Stimulated activated CD4-positive, alpha-beta T cell treated with anti-CD3 and anti-CD28 coated beads, Interleukin-15, amount 100 ng/mL, for 24 hours (primary cell): Measurements from ENCODE around the gene OR2Y1.
"Not testable (repeated sequence)": the region's sequence is repeated elsewhere in the genome, so short reads cannot be mapped to it uniquely, and the experiment has no call there.

Source experiments
- DNase-seq: peaks from one replicate; pipeline ENCODE4 v3.0.0-alpha.2; 2020

OR2Y1 gene

GRCh38 chr5:180736536-180736935 lies 3.3 kb downstream of the OR2Y1 start:
- DNase-seq: no peak

DNA sequence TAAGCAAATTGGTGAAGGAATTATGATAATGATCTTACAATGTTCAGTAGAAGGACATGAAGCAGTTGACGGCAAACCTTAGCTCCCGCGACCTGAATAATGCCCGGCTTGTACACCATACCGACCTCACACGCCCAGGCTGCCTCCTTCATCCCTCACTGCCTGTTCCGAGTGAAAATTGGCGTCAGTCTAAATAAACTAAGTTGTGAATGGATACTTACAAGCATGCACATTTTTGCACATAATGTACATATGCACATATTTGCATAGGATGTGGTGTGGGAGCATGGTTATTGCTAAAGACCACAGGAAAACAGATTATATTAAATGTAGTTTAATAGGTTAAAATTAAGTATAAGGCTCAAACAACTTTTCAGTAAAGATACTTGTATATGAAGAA lies 14.9 kb downstream of the OR2Y1 start:
- DNase-seq: no peak

- DNase-seq: no peak
Observed at GRCh38 chr5:180723936-180724335, 15.9 kb downstream of the OR2Y1 start.

GRCh38 chr5:180720486-180720885 lies 19.4 kb downstream of the OR2Y1 start:
- DNase-seq: no peak

DNA sequence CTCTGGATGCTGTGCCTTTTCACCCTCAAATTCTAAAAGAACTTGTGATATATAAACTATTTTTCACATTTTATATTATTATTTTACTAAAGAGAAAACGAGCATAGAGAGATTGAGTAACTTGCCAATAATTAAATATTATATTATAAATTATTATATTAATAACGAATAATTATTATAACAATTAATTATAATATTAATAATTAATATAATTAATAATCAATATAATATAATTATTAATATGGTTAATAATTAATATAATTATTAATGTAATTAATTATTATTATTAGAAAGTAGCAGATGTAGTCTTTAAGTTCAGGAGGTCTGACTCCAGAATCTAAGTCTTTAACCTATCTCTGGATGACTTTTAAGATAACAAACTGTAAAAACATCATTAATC lies 20.1 kb downstream of the OR2Y1 start:
- no peak for DNase-seq

DNA sequence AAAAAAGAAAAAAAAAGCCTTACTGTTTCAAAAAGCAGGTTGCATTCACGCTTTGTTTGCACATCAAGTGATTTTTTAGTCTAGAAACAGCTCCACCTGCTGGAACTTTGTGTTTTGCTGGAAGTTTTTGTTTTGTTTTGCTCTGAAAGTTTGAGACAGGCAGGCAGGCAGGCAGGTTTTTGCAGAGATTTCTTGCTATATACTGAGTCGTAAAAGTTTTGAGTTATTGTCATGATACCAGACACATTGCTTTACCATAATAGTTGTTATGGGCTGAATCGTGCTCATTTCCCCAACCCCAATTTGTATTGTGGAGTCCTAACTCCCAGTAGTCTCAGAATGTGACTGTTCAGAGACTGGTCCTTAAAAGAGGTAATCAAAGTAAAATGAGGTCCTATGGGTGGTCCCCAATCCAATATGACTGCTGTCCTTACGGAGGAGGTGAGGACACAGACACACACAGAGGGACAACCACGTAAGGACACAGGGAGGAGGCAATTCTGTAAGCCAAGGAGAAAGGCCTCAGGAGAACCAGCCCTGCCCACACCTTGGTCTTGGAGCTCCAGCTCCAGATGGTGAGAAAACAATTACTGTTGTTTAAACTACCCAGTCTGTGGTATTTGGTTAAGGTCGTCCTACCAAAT lies 20.9 kb downstream of the OR2Y1 start:
- DNase-seq: peak; percentile 43

DNA sequence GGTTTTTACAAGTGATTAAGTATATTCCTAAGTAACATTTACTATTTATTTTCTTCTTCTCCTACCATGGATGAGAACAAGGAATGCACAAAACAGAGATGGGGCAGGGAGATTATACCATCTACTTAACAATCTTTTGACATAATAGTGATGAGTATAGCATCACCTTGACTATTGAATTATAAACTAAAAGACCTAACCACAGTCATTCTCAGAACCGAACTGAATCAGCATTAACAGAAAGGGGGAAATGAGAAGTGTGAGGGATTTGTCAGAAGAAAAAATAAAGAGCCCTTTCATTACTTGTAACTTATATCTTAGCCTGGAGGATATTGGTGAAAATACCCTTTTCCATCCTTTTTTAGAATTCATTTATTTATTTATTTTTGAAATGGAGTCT lies 21.9 kb downstream of the OR2Y1 start:
- DNase-seq: no peak

DNA sequence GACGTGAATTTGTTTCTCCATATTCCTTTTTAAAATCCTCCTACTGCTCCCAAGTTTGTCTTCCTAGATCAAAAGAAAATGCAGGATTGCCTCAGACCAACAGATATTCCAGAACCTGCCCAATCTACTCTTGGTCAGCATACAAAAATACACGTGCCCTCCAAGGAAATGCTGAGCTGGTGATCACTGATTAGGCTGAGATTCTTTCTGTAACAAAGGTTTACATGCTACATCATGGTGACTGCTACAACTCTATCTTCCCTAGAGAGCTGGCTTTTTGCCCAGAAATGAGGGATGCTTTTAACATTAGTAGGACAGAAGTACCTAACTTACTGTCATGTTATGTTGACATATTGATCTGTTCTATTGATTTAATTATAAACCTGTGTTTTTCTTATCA lies 35.5 kb downstream of the OR2Y1 start:
- DNase-seq: no peak

GRCh38 chr5:180703912-180704311 lies 35.9 kb downstream of the OR2Y1 start:
- DNase-seq: no peak

GRCh38 chr5:180703371-180703770 lies 36.5 kb downstream of the OR2Y1 start:
- DNase-seq: not testable (repeated sequence)

- not testable (repeated sequence) for DNase-seq
Observed at GRCh38 chr5:180700440-180700839, 39.4 kb downstream of the OR2Y1 start.

DNA sequence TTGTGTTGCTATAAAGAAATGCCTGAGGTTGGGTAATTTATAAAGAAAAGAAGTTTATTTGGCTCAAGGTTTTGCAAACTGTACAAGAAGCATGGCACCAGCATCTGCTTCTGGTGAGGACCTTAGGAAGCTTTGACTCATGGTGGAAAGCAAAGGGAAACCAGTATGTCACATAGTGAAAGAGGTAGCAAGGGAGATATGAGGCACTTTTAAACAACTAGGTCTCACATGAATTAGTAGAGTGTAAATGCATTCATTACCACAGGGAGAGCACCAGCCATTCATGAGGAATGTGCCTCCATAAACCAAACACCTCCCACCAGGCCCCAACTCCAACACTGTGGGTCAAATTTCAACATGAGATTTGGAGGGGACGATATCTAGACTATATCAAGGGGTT lies 40.8 kb downstream of the OR2Y1 start:
- no peak for DNase-seq

DNA sequence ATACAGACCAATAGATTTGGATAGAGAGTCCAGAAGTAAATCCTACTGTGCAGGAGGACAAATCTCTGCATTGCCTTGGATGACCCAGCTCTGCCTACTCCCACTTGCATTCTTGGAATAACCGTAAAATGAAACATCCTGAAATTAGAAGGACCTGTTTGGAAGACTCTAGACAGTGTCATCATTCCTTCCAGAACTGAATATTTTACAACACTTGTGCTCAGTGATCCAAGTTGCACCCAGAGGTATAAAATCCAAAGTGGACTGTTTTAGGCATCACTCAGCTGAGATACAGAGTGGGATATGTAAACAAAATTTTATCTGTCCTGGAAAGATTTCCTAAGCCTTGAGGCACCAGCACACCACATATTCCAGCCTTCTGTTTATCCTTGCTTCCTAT lies 43.7 kb downstream of the OR2Y1 start:
- DNase-seq: no peak

DNA sequence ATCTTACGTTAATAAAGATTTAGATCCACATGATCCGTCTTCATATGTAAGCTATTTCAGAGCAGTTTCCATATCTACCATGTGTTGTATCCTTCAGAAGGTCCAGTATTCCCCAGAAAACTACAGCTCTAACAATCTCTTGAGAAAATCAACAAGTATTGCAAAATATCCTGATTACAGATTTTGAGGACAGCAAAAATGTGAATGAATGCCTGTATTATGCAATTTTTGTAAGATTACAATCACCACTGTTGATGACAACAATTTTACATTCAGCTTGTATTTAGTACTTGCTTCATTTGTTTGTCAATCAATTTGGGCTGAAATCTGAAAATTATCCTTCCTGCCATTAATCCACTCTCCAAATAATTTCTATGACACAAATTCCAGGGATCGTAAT lies 47.4 kb downstream of the OR2Y1 start:
- DNase-seq: no peak

GRCh38 chr5:180691046-180691445 lies 48.8 kb downstream of the OR2Y1 start:
- DNase-seq: no peak

DNA sequence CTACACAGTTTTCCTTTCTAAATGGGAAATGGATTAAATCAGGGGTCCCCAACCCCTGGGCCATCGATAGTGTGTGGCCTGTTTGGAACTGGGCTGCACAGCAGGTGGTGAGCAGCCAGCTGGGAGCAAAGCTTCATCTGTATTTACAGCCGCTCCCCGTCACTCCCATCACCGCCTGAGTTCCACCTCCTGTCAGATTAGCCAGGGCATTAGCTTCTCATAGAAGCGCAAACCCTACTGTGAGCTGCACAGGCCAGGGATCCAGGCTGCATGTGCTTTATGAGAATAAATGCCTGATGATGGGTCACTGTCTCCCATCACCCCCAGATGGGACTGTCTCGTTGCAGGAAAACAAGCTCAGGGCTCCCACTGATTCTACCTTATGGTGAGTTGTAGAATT lies 49.3 kb downstream of the OR2Y1 start:
- DNase-seq: no peak

- DNase-seq: no peak
Observed at GRCh38 chr5:180689775-180690174, 50.1 kb downstream of the OR2Y1 start.
